Measurements from ENCODE around the gene OSBPL6. TPM values are rescaled to one million over a fixed set of nuclear protein-coding genes. Genes with fewer than 3 reads are reported as not detected.

Gene OSBPL6
- total RNA-seq, 1 experiment from 2014 or later = 4.6 TPM

GRCh38 chr2:178397002-178397605 is 202.8 kb downstream of the OSBPL6 start:
- DNase-seq = no peak
- H2BK12ac ChIP-seq (ENCODE audit: insufficient read length, low read depth, low read length) = no peak overlapping the region
- no peak overlapping the region for H2AK5ac ChIP-seq (ENCODE audit: insufficient read length, low read length)
- no peaks in the 10 kb centered on the region for H3K23me2 ChIP-seq (ENCODE audit: insufficient read length, low read depth, low read length, poor library complexity, severe bottlenecking)
- H3T11ph ChIP-seq (ENCODE audit: low read length) = no peak overlapping the region
- no peak overlapping the region for H4K91ac ChIP-seq (ENCODE audit: insufficient read length, low read depth, low read length)
- H3K4me3 Mint-ChIP-seq = no peak overlapping the region
- no peak overlapping the region for H3K23ac ChIP-seq (ENCODE audit: insufficient read length, low read depth, low read length)
- no peak overlapping the region for H3K27ac ChIP-seq (ENCODE audit: insufficient read length, low read depth, low read length)
- H3K36me3 Mint-ChIP-seq (ENCODE audit: insufficient read depth in 1 of 3, low read depth in 3 of 3) = no peaks in the 10 kb centered on the region
- no peak overlapping the region for H3K4ac ChIP-seq (ENCODE audit: low read depth, low read length)
- H3K4me1 Mint-ChIP-seq = no peaks in the 10 kb centered on the region
- no peak overlapping the region for H3K4me2 ChIP-seq (ENCODE audit: insufficient read depth, insufficient read length, low read length)
- no peak overlapping the region for H4K5ac ChIP-seq (ENCODE audit: insufficient read length, low read depth, low read length)
- H3K18ac ChIP-seq (ENCODE audit: insufficient read length, low read depth, low read length) = no peak overlapping the region
- no peak overlapping the region for H3K56ac ChIP-seq (ENCODE audit: insufficient read length, low read depth, low read length)
- no peaks in the 10 kb centered on the region for H4K20me1 ChIP-seq (ENCODE audit: control insufficient read depth, insufficient read depth, insufficient read length)
- no peak overlapping the region for H2BK20ac ChIP-seq (ENCODE audit: low read depth, low read length, poor library complexity, severe bottlenecking)
- peak; percentile 80 for TF ChIP-seq CTCF (conservative IDR thresholded peaks at IDR 0.05)
- H3K9ac ChIP-seq (ENCODE audit: extremely low read depth, insufficient read length, low read length) = no peak overlapping the region
- no peaks in the 10 kb centered on the region for H3K27me3 Mint-ChIP-seq (ENCODE audit: low read depth)
- no CpG with 5 or more reads among the region's 7 CpGs for WGBS (ENCODE audit: extremely low coverage, insufficient read length, low lambda C conversion rate)
- no peak overlapping the region for H4K8ac ChIP-seq (replicated peaks; ENCODE audit: insufficient read length, low read depth, low read length)
- H2AFZ ChIP-seq (ENCODE audit: low read length) = no peak overlapping the region
- no peaks in the 10 kb centered on the region for H3K79me2 ChIP-seq (ENCODE audit: insufficient read depth, low read length)
- no peaks in the 10 kb centered on the region for H3K4me1 ChIP-seq (ENCODE audit: insufficient read depth, low read length)
- no peak overlapping the region for H3K14ac ChIP-seq (ENCODE audit: insufficient read depth, low read length)
- H3K9me3 ChIP-seq (ENCODE audit: control insufficient read depth, low read depth, low read length) = no peaks in the 10 kb centered on the region
- H3K9me3 Mint-ChIP-seq = no peaks in the 10 kb centered on the region
- no peaks in the 10 kb centered on the region for H3K79me1 ChIP-seq (ENCODE audit: insufficient read depth, low read depth, low read length, poor library complexity, severe bottlenecking)
- H3K27me3 ChIP-seq (ENCODE audit: insufficient read depth, low read length) = no peaks in the 10 kb centered on the region
- no peak overlapping the region for H2BK5ac ChIP-seq (ENCODE audit: insufficient read length, low read length)
- no peak overlapping the region for H2BK120ac ChIP-seq (ENCODE audit: low read depth, low read length, poor library complexity, severe bottlenecking)
- no peak overlapping the region for H3K27ac Mint-ChIP-seq
- no peak overlapping the region for H2BK15ac ChIP-seq (ENCODE audit: low read depth, low read length)

Data from H9 (cell line).